Sigmoid colon (tissue), 7 donors: Measurements from ENCODE around the gene TPTE. TPM values are rescaled to one million over a fixed set of nuclear protein-coding genes. Genes with fewer than 3 reads are reported as not detected.
"Not testable (repeated sequence)": the region's sequence is repeated elsewhere in the genome, so short reads cannot be mapped to it uniquely, and the experiment has no call there.

ENCODE experiments used
- DNase-seq: peaks from one replicate; pipeline ENCODE4 v3.0.0-alpha.2; 2019
- H3K27ac ChIP-seq, 4 donors: fragments of 200-600 bp; sonication (generic); one replicate each; pipeline ENCODE4 v1.5.1; 2016 to 2019; ENCODE audit warnings: mild to moderate bottlenecking in 1 of 4
- H3K27me3 ChIP-seq, 3 donors: fragments of 200-600 bp; sonication (generic); one replicate each; pipeline ENCODE4 v1.5.1; 2019; ENCODE audit warnings: mild to moderate bottlenecking in 1 of 3
- H3K36me3 ChIP-seq, 4 donors: fragments of 200-600 bp; sonication (generic); one replicate each; pipeline ENCODE4 v1.5.1; 2016 to 2019
- H3K4me1 ChIP-seq, 4 donors: fragments of 200-600 bp; sonication (generic); one replicate each; pipeline ENCODE4 v1.5.1; 2017 to 2019
- H3K4me3 ChIP-seq, 4 donors: fragments of 200-600 bp; sonication (generic); one replicate each; pipeline ENCODE4 v1.5.1; 2017 to 2019; ENCODE audit warnings: mild to moderate bottlenecking in 2 of 4, moderate library complexity in 1 of 4
- H3K9me3 ChIP-seq, 4 donors: fragments of 200-600 bp in 3 of 4; sonication (generic) in 3 of 4; one replicate each; pipeline versions ENCODE4 v1.5.1 to v1.6.1; 2013 to 2019
- CTCF ChIP-seq, 4 experiments: fragments of 450-650 bp in 3 of 4; fragments of 200-600 bp in 1 of 4; IDR thresholded peaks; one replicate each; pipeline ENCODE4 v1.5.1; 2016 to 2019; ENCODE audit warnings: antibody characterized with exemption in 4 of 4, mild to moderate bottlenecking in 3 of 4, moderate library complexity in 2 of 4
- EP300 ChIP-seq, 4 donors: sonication (generic); formaldehyde crosslinking; IDR thresholded peaks; one replicate each; pipeline ENCODE4 v1.6.1; 2017; ENCODE audit warnings: antibody characterized with exemption in 4 of 4
- POLR2A ChIP-seq, 2 donors: fragments of 450-650 bp; IDR thresholded peaks; one replicate each; pipeline ENCODE4 v1.6.1; 2016; ENCODE audit warnings: antibody characterized with exemption in 2 of 2, mild to moderate bottlenecking in 2 of 2, moderate library complexity in 2 of 2
- POLR2AphosphoS5 ChIP-seq, 4 donors: sonication (generic); formaldehyde crosslinking; IDR thresholded peaks; one replicate each; pipeline ENCODE4 v1.6.1; 2017; ENCODE audit warnings: antibody characterized with exemption in 4 of 4
- WGBS, 2 donors: extraction: QIAGEN DNeasy Blood & Tissue Kit; methylation state at CpG; one replicate each; pipeline ENCODE4 v1.1.7; 2013; 5-methylcytosine and 5-hydroxymethylcytosine counted together
- intact Hi-C: fragments of 100-400 bp; cut with DNase I; formaldehyde crosslinking; loops from one replicate; pipeline ENCODE4 v1.15.1; 2023
- polyA plus RNA-seq, 3 donors: library from polyadenylated mRNA; stranded (reverse); fragments of 200-250 nt; gene quantifications; one replicate each; pipeline ENCODE4 v1.2.3, GENCODE V29; 2013
- total RNA-seq, 4 donors: library from RNA; depleted of rRNA; stranded (reverse); fragments of >200 nt; gene quantifications; one replicate each; pipeline ENCODE4 v1.1.0, GENCODE V29; 2016
- donor health status: healthy with polysubstance abuse.
- donor health status: Bipolar disorder and iron deficiency.
- donor health status: healthy.

Gene TPTE
- total and polyA plus RNA-seq, 7 donors: not detected

- H3K9me3 ChIP-seq: peaks cover 0 to 10% (median 1%) of the 10 kb centered on the region in 4 donors
- 65 to 73% methylated on average over 3 of the region's 3 CpGs for WGBS, 2 donors
- intact Hi-C loops, H3K4me1 ChIP-seq, H3K27ac ChIP-seq, DNase-seq, H3K4me3 ChIP-seq, H3K36me3 ChIP-seq, H3K27me3 ChIP-seq: not testable (repeated sequence)
Measured at GRCh38 chr21:10616061-10616460, 94.7 kb downstream of the TPTE start.

GRCh38 chr21:10616535-10616934, 95.2 kb downstream of the TPTE start:
- TF ChIP-seq EP300 (IDR thresholded peaks at IDR 0.05): no peak
- no peak for TF ChIP-seq CTCF (IDR thresholded peaks at IDR 0.05)
- no peak for TF ChIP-seq POLR2A (IDR thresholded peaks at IDR 0.05)
- no peak for TF ChIP-seq POLR2AphosphoS5 (IDR thresholded peaks at IDR 0.05)
- H3K4me3 ChIP-seq: no peak overlapping the region

GRCh38 chr21:10617133-10617752, 95.9 kb downstream of the TPTE start:
- WGBS, 2 donors: 68 to 71% methylated on average over 3 of the region's 3 CpGs
- not testable (repeated sequence) for DNase-seq

More at GRCh38 chr21:10616535-10616934, 95.2 kb downstream of the TPTE start:
- Histone ChIP-seq H3K9me3 (peaks cover 0 to 10% (median 2%) of the 10 kb centered on the region in 4 donors), H3K36me3 (no peaks in the 10 kb centered on the region), H3K4me1 (no peaks in the 10 kb centered on the region), H3K27me3 (no peaks in the 10 kb centered on the region), H3K27ac (no peak overlapping the region)
- 65 to 80% methylated on average over 30 of the region's 30 CpGs for WGBS, 2 donors
- intact Hi-C loops: no loop called here
- DNase-seq: no peak

GRCh38 chr21:10627316-10627863, 106.0 kb downstream of the TPTE start:
- TF ChIP-seq POLR2AphosphoS5 (IDR thresholded peaks at IDR 0.05) (no peak), CTCF (IDR thresholded peaks at IDR 0.05) (no peak), EP300 (IDR thresholded peaks at IDR 0.05) (no peak), POLR2A (IDR thresholded peaks at IDR 0.05) (no peak)
- intact Hi-C loops: no loop called here
- no peaks in the 10 kb centered on the region for H3K4me1 ChIP-seq

More at GRCh38 chr21:10617133-10617752, 95.9 kb downstream of the TPTE start:
- H3K27me3 ChIP-seq, H3K36me3 ChIP-seq, H3K27ac ChIP-seq, intact Hi-C loops, H3K4me3 ChIP-seq, H3K4me1 ChIP-seq: not testable (repeated sequence)
- peaks cover 0 to 12% (median 3%) of the 10 kb centered on the region in 4 donors for H3K9me3 ChIP-seq

GRCh38 chr21:10629239-10629638, 107.9 kb downstream of the TPTE start:
- H3K27ac ChIP-seq, intact Hi-C loops, H3K4me3 ChIP-seq, H3K4me1 ChIP-seq, H3K36me3 ChIP-seq, DNase-seq, H3K27me3 ChIP-seq: not testable (repeated sequence)
- WGBS, 2 donors: 71 to 87% methylated on average over 3 of the region's 3 CpGs
- H3K9me3 ChIP-seq: peaks cover 5 to 11% (median 7%) of the 10 kb centered on the region in 4 donors

More at GRCh38 chr21:10627316-10627863, 106.0 kb downstream of the TPTE start:
- no peak for DNase-seq
- no peak overlapping the region for H3K4me3 ChIP-seq
- WGBS, 2 donors: 65 to 79% methylated on average over 47 of the region's 47 CpGs
- H3K27ac ChIP-seq: no peak overlapping the region
- H3K27me3 ChIP-seq: peaks cover 0 to 4% (median 4%) of the 10 kb centered on the region in 3 donors
- peaks cover 5 to 11% (median 8%) of the 10 kb centered on the region in 4 donors for H3K9me3 ChIP-seq
- H3K36me3 ChIP-seq: no peaks in the 10 kb centered on the region

GRCh38 chr21:10630829-10631228, 109.4 kb downstream of the TPTE start:
- H3K4me1 ChIP-seq, H3K36me3 ChIP-seq, H3K4me3 ChIP-seq, DNase-seq, intact Hi-C loops, H3K27ac ChIP-seq, H3K27me3 ChIP-seq: not testable (repeated sequence)
- WGBS, 2 donors: 63 to 74% methylated on average over 6 of the region's 6 CpGs
- peaks cover 5 to 12% (median 9%) of the 10 kb centered on the region in 4 donors for H3K9me3 ChIP-seq

- H3K27ac ChIP-seq, intact Hi-C loops, H3K36me3 ChIP-seq, DNase-seq, H3K27me3 ChIP-seq, H3K4me1 ChIP-seq, H3K4me3 ChIP-seq: not testable (repeated sequence)
- H3K9me3 ChIP-seq: peaks cover 5 to 13% (median 9%) of the 10 kb centered on the region in 4 donors
- 58 to 69% methylated on average over 5 of the region's 5 CpGs for WGBS, 2 donors
Measured at GRCh38 chr21:10631316-10631715, 109.9 kb downstream of the TPTE start.

- H3K36me3 ChIP-seq, intact Hi-C loops, H3K4me1 ChIP-seq, H3K27ac ChIP-seq, DNase-seq, H3K4me3 ChIP-seq, H3K27me3 ChIP-seq: not testable (repeated sequence)
- H3K9me3 ChIP-seq: peaks cover 0 to 20% (median 6%) of the 10 kb centered on the region in 4 donors
- WGBS, 2 donors: 61 to 65% methylated on average over 9 of the region's 9 CpGs
Measured at GRCh38 chr21:10638144-10638543, 116.8 kb downstream of the TPTE start.
